ENCODE data around the gene CPNE5. TPM values are rescaled to one million over a fixed set of nuclear protein-coding genes. Genes with fewer than 3 reads are reported as not detected.
A peak's percentile ranks its signal among the peaks of the same experiment; 100 is the strongest.

Gene CPNE5
- total RNA-seq, 2 donors from 2014 or later: 2.2 to 3.9 TPM

DNA sequence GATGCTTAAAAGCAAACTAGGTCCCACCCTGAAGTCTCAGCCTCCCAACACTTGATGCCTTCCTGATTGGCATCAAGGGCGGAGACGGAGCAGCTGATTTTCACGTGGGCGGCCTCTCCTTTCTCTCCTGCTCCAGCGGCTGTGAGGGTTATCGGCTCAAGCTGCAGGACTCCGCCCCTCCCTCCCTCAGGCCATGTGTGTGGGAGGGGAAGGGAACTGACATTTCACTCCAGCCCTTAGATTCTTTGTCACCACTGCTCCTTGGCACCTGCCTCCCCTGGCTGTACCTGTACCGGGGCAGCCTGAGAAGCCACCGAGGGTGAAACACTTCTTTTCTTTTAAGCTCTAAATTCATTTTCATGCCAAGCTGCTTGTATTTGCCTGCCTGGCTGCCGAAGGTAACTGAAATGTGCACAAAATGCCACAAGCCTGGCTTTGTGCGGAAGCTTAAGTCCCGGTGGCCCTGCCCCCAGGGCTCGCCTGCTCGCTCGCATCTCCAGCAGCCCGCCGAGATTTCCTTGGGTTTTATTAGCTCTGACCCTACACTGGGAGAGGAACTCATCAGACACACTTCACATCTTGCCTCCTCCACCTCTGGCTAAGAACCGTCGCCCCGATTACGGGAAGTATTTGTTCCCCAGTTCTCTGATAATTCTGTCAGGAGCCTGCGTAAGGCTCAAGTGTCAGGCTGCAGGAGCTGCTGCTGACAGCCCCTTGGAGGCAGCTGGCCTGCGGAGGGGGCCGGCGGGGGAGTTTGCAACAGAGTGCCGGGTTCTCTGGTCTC, 9.6 kb upstream of the CPNE5 start:
- Mint-ChIP-seq H3K4me1 (peaks cover 5% of the 10 kb centered on the region), H3K27me3 (no peaks in the 10 kb centered on the region)

DNA sequence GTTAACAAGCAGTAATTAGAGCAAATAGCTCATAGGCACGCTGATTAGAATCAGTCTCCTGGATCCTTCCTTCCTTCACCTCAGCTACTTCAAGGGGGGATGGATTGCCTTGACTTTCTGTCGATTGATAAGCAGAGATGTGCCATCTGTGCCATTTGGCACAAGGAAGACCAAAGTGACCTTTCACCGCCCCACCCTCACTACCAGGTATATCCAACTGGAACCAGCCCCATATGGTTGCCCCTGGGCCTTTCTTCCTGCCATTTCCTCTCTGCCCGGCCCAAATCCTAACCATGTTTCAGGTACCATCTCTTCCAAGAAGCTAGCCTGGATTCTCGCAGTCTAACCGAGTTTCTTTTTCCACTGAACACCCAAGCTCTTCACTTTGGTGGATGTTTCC, 8.7 kb upstream of the CPNE5 start:
- H3K27ac Mint-ChIP-seq: no peak overlapping the region
- H3K4me3 Mint-ChIP-seq: no peak overlapping the region
- peaks cover 12% of the 10 kb centered on the region for H3K36me3 Mint-ChIP-seq (ENCODE audit: low read depth)
- peaks cover 1% of the 10 kb centered on the region for H3K4me1 Mint-ChIP-seq
- no peaks in the 10 kb centered on the region for H3K9me3 Mint-ChIP-seq
- no peak for ATAC-seq (replicated peaks)
- no peaks in the 10 kb centered on the region for H3K27me3 Mint-ChIP-seq

More for the DNA sequence above, 9.6 kb upstream of the CPNE5 start:
- Mint-ChIP-seq H3K36me3 (ENCODE audit: low read depth) (peaks cover 21% of the 10 kb centered on the region), H3K9me3 (no peaks in the 10 kb centered on the region), H3K4me3 (no peak overlapping the region), H3K27ac (no peak overlapping the region)
- ATAC-seq (replicated peaks): no peak

DNA sequence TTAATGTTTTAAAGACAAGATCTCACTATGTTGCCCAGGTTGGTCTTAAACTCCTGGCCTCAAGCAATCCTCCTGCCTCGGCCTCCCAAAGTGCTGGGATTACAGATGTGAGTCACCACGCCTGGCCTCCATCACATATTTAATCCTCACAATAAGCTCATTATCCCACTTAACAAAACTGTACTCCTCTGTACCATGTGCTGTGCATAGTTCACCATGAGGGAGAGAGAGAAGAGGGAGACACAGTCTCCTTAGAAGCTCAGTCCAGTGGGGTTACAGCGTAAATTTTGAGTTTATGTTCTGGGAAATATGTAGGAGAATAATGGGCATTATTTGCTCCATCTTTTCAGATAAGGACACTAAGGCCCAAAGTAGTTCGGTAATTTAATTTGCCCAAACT, 7.9 kb upstream of the CPNE5 start:
- H3K36me3 Mint-ChIP-seq (ENCODE audit: low read depth): peaks cover 6% of the 10 kb centered on the region
- no peak overlapping the region for H3K27ac Mint-ChIP-seq
- H3K4me1 Mint-ChIP-seq: no peaks in the 10 kb centered on the region
- no peak for ATAC-seq (replicated peaks)
- H3K9me3 Mint-ChIP-seq: no peaks in the 10 kb centered on the region
- H3K4me3 Mint-ChIP-seq: no peak overlapping the region
- no peaks in the 10 kb centered on the region for H3K27me3 Mint-ChIP-seq

DNA sequence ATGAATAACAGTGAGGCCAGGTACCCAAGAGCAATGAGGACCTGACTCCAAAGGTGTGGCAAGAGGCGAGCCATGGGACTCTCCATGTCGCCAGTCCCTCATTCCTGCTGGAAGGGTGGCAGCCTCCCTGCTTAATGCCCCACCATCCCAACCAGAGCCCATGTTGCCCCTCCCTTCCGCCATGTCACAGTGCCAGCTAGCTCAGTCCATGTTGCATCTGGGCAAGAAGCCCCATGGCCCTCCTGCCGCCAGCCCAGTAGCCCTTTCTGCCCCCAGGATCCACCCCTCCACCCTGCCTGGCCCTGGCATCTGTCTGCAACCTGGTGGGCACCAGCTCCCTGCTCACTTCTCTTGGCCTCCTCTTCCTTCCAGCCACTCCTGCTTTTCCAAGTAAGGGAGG, 6.0 kb upstream of the CPNE5 start:
- peaks cover 6% of the 10 kb centered on the region for H3K36me3 Mint-ChIP-seq (ENCODE audit: low read depth)
- peaks cover 6% of the 10 kb centered on the region for H3K27me3 Mint-ChIP-seq
- H3K4me1 Mint-ChIP-seq: no peaks in the 10 kb centered on the region
- no peak overlapping the region for H3K4me3 Mint-ChIP-seq
- no peak for ATAC-seq (replicated peaks)
- H3K27ac Mint-ChIP-seq: no peak overlapping the region
- H3K9me3 Mint-ChIP-seq: no peaks in the 10 kb centered on the region

DNA sequence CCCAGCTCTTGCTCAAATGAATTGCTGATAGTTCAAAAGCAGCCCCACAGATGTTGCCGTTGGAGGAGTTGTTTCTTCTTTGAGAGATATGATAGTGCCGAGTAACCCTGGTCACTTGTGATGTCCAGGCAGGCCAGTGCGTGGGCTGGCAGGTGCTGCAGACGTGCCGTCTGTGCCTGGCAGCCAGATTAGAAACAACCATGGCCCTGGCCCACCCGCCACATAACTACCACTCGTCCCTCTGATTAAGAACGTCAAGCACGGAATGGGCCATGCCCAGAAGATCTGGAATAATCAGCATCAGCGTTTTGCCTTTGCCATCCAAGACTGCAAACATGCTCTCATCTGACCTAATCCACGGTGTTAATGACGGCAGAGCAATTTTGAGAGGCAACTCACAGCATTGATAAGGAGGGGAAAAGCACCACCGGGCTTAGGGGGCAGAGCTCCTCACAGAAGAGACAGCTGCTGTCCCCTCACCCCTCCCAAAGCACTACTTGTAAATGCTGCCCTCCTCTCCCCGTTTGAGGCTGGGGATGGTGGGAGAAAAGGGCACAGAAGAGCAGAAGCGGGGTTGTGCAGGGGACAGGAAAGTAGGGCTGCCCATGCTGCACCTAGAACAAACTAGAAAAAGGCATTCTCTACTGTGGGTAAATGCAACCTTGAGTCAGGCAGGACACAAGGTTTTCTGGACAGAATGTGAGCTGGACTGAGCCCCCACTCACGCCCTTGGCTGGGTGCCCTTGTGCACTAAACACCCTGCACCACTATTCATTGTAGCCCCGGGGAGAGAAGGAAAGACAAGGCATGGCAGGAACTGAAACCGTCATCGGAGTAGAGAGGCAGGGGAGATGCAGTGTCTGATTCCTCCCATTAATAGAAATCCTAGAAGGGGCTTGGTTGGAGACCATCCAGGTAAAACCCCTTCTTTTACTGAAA, 5.3 kb upstream of the CPNE5 start:
- H3K27me3 Mint-ChIP-seq: peaks cover 6% of the 10 kb centered on the region
- peaks cover 6% of the 10 kb centered on the region for H3K36me3 Mint-ChIP-seq (ENCODE audit: low read depth)
- no peak overlapping the region for H3K4me3 Mint-ChIP-seq
- ATAC-seq (replicated peaks): no peak
- H3K27ac Mint-ChIP-seq: no peak overlapping the region
- no peaks in the 10 kb centered on the region for H3K9me3 Mint-ChIP-seq
- no peaks in the 10 kb centered on the region for H3K4me1 Mint-ChIP-seq

DNA sequence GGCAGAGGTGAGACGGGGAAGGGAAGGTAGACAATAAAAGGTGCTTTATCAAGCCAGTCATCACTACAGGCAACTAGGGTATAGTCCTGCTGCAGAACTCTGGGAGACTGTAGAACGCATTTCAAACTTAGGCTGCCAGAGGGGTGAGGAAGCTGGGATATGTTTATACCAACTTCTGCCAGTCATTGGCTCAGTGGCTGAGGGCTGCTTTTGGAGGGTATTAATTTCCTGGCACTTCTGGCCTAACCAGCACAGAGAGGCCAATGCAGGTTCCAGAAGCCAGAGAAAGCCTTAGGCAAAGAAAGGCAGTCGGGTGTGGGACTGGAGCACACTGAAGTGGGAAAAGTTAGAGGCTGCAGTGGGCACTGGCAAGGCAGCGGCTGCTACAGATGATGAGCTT, 3.9 kb upstream of the CPNE5 start:
- Mint-ChIP-seq H3K27ac (peak overlapping the region; percentile 68), H3K9me3 (no peaks in the 10 kb centered on the region), H3K36me3 (ENCODE audit: low read depth) (peaks cover 6% of the 10 kb centered on the region), H3K4me1 (no peaks in the 10 kb centered on the region), H3K4me3 (no peak overlapping the region), H3K27me3 (peaks cover 12% of the 10 kb centered on the region)
- ATAC-seq (replicated peaks): no peak

DNA sequence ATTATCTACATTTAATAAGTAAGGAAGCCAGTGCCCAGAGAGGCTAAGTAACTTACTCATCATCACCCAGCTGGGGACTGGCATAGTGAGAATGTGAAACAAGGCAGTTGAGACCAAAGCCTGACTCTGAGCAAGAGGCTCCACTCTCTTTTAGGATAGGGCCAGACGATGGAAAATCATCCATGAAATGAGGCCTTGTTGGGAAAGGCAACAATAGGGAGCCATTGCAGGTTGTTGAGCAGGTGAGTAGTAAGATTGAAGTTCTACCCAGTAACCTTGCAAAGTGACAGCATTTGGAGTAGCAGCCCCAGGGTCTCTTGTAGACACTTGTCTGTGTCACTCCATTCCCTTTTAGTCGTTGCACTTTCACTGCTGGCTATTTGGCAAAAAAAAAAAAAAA, 2.5 kb upstream of the CPNE5 start:
- Mint-ChIP-seq H3K4me3 (no peak overlapping the region), H3K36me3 (ENCODE audit: low read depth) (peaks cover 6% of the 10 kb centered on the region), H3K4me1 (no peaks in the 10 kb centered on the region), H3K9me3 (no peaks in the 10 kb centered on the region), H3K27ac (no peak overlapping the region), H3K27me3 (peaks cover 15% of the 10 kb centered on the region)
- no peak for ATAC-seq (replicated peaks)

DNA sequence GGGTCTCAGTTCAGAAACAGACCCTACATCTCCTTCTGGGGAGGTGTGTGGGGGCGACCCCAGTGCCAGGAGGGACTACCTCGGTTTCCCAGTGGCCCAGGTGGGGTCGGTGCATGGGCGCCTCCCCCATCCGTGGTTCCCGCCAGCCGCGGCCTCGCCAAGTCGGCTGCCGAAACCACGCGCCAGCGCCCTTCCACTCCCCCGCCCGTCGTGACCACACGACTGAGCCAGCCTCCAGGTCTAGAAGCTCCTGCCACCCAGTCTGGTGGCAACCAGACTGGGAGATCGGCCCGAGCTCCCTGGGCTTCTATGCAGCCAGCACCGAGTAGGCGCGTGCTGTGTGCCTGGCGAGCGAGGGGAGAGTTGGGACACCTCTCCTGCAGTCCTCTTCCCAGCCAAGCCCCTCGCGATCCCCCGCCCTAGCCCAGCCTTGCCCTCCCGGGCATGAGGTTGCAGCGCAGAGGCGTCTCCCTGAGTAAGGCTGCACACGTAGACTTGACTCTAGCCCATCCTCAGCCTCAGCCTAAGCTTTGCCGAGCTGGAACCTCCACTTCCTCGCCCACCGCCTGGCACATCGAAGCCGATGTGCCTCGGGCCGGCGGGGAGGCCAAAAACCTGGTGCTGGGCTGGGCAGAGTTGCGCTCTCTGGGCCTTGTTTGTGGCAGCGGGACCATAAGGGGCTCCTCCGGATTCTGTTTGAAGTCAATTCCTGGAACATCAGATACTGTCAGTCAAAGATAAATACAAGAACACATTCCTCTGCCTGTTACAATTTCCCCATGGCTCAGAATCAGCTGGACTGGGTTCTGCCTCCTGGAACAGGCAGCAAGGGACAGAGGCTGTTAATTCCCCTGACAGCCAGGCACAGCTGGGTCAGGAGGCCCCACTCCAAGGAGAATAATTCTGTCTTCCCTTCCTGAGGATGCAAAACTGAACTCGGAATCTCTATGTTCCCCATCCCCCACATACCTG, 1.5 kb upstream of the CPNE5 start:
- Mint-ChIP-seq H3K27ac (no peak overlapping the region), H3K9me3 (no peaks in the 10 kb centered on the region), H3K36me3 (ENCODE audit: low read depth) (peaks cover 6% of the 10 kb centered on the region), H3K4me3 (peak overlapping the region; percentile 46), H3K4me1 (no peaks in the 10 kb centered on the region), H3K27me3 (peaks cover 15% of the 10 kb centered on the region)
- peak; percentile 52 for ATAC-seq (replicated peaks)

DNA sequence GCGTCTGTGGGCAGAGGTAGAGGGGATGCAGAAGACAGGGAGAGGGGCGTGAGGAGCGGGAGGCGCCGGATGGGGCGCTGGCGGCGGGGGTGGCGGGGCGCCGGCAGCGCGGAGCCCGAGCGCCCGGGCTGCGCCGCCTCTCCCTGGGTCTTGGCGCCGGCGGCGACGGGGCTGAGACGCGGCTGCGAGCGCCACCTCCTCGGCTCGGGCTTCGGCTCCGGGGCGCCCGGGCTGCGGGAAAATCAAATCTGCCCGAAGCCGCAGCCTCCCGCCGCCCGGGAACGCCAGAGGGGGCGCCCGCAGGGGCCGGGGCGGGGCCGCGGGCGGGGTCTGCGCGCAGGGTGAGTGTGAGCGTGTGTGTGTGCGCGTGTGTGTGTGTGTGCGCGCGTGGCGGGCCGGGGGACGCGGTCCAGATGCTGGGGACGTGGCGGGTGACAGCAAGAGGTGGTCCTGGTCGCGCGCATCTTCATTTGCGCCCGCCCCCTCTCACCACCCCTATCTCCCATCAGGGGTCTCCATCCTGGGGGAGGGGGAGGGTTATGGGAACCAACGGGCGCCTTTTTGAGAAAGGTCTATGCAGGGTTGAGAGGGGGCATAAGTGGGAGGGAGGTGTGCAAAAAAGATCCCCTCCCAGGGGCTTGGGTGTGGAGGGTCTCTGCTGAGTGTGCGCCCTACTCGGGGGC, 646 bp upstream of the CPNE5 start:
- H3K36me3 Mint-ChIP-seq (ENCODE audit: low read depth): peaks cover 6% of the 10 kb centered on the region
- peak overlapping the region; percentile 46 for H3K4me3 Mint-ChIP-seq
- H3K4me1 Mint-ChIP-seq: no peaks in the 10 kb centered on the region
- no peaks in the 10 kb centered on the region for H3K9me3 Mint-ChIP-seq
- H3K27me3 Mint-ChIP-seq: peaks cover 15% of the 10 kb centered on the region
- H3K27ac Mint-ChIP-seq: no peak overlapping the region
- peak; percentile 70 for ATAC-seq (replicated peaks)

DNA sequence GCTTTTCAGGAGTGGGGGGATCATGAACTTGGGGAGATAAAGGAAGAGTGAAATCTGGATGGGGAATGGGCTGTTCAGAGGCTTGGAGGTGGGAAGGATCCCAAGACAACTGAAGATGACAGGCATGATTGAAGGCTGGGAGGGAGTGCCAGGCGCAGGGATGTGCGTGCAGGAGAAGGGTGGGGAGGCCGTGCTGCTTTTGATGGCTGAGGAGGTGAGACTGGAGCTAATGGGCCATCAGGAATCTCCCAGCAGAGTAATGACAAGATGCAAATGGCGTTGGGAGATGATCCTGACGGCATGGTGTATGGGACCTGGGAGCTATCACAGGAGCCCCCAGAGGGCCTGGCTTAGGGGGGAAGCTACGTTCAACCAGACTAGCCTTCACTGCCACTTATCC, 1.6 kb downstream of the CPNE5 start:
- no peak for ATAC-seq (replicated peaks)
- peaks cover 15% of the 10 kb centered on the region for H3K27me3 Mint-ChIP-seq

DNA sequence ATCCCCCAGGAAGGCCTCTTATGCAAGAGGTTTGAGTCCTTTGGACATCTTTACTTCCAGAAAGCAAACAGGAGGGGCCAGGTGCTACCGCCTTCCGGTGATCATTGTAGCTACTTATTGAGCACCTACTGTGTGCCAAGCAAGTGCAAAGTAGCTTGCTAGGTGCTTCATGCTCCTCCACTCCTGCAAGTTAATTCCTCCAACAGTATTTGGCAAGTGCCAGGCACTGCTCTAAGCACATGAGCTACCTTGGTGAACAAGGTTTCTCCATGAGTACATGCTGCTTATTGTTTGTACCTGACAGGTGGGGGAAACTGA, 2.3 kb downstream of the CPNE5 start:
- no peak for ATAC-seq (replicated peaks)
- Mint-ChIP-seq H3K36me3 (ENCODE audit: low read depth) (peaks cover 6% of the 10 kb centered on the region), H3K4me3 (no peak overlapping the region), H3K9me3 (no peaks in the 10 kb centered on the region), H3K4me1 (no peaks in the 10 kb centered on the region), H3K27me3 (peaks cover 15% of the 10 kb centered on the region), H3K27ac (no peak overlapping the region)

More for the DNA sequence above, 1.6 kb downstream of the CPNE5 start:
- no peak overlapping the region for H3K27ac Mint-ChIP-seq
- H3K36me3 Mint-ChIP-seq (ENCODE audit: low read depth): peaks cover 6% of the 10 kb centered on the region
- no peaks in the 10 kb centered on the region for H3K9me3 Mint-ChIP-seq
- H3K4me3 Mint-ChIP-seq: no peak overlapping the region
- H3K4me1 Mint-ChIP-seq: no peaks in the 10 kb centered on the region

DNA sequence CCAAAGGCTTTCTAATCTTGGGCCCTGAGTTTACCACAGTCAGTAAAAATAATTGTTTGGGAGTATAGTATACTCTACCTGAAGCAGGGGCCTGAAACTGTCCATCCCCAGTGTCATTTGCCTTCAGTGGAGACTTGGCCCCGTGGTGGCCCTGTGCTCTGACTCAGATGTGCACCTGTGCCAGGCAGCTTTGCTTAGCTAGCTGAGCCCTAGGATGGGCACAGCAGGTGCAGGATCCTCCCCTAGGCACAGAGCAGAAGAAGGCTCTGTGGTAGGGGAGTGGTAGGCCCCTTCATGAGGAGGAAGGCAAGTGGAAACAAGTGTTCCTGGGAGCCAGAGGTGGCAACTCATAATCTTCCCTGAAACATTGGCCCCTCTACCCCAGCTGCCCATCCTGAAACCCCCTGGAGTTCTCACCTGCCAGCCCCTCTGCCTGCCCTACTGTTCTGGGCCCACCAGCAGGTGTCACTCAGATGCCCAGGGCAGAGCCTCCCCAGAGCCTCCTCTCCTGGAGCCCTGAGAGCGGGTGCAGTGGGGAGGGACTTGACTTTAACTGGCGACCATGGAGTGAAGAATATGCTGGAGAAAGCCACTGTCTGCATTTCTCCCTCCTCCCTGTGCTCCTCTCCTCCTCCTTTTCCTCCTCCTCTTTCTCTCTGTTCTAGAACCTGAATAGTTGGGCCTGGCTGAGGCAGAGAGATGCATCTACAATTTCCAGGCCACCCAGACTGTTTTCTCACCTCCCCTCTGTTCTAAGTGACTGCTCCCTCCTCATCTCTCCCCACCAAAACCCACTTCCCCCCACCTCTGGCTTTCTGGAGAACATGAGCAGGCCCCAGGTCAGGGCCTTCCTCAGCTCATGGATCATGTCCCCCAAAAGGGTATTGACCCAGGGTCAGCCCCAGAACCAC, 2.9 kb downstream of the CPNE5 start:
- ATAC-seq (replicated peaks): no peak
- Mint-ChIP-seq H3K4me1 (no peaks in the 10 kb centered on the region), H3K36me3 (ENCODE audit: low read depth) (peaks cover 6% of the 10 kb centered on the region), H3K4me3 (no peak overlapping the region), H3K9me3 (no peaks in the 10 kb centered on the region), H3K27me3 (peaks cover 15% of the 10 kb centered on the region), H3K27ac (peak overlapping the region; percentile 15)

Measured in activated T-helper 17 cell treated with anti-CD3 and anti-CD28 coated beads, Interleukin-2, amount 50 U/mL, for 72 hours (primary cell).